ENCODE data around the gene SEC22C.

DNA sequence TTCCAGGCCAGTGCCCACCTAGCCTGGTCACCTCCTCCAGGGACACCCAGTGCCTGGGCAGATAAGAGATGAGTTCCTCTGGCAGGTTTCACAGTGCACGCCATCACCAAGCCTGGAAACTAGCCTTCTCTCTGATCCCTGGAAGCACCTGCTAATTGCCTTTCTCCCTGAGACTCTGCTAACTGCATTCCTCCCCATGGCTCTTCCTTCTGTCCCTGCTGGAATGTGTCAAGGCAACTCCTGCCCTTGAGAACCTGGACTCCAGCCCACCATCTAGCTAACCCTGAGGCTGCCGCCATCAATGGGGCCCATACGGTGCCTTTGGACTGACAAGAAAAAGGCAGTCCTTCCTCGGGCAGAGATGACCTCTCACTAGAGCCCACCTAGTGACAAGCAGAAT lies 60.9 kb downstream of the SEC22C start:
- TF ChIP-seq, protein P1, sequence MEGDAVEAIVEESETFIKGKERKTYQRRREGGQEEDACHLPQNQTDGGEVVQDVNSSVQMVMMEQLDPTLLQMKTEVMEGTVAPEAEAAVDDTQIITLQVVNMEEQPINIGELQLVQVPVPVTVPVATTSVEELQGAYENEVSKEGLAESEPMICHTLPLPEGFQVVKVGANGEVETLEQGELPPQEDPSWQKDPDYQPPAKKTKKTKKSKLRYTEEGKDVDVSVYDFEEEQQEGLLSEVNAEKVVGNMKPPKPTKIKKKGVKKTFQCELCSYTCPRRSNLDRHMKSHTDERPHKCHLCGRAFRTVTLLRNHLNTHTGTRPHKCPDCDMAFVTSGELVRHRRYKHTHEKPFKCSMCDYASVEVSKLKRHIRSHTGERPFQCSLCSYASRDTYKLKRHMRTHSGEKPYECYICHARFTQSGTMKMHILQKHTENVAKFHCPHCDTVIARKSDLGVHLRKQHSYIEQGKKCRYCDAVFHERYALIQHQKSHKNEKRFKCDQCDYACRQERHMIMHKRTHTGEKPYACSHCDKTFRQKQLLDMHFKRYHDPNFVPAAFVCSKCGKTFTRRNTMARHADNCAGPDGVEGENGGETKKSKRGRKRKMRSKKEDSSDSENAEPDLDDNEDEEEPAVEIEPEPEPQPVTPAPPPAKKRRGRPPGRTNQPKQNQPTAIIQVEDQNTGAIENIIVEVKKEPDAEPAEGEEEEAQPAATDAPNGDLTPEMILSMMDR (IDR thresholded peaks at IDR 0.05), result no peak
- TF ChIP-seq EZH2 (IDR thresholded peaks at IDR 0.05; ENCODE audit: borderline replicate concordance, insufficient read depth, low read depth, low read length, poor library complexity, severe bottlenecking), result no peak

Data from B cell (primary cell).